ENCODE results near the gene CCDC40. TPM values are rescaled to one million over a fixed set of nuclear protein-coding genes. Genes with fewer than 3 reads are reported as not detected.

The CCDC40 gene
- total and polyA plus RNA-seq, 2 of the 13 experiments (the other 11 are each of a cell fraction or from before 2014, with no cell fraction given): 4.1 to 5.5 TPM

- TF ChIP-seq, protein P1, sequence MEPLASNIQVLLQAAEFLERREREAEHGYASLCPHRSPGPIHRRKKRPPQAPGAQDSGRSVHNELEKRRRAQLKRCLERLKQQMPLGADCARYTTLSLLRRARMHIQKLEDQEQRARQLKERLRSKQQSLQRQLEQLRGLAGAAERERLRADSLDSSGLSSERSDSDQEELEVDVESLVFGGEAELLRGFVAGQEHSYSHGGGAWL (CRISPR knock-in tag; IDR thresholded peaks at IDR 0.05): no peak
- TF ChIP-seq EHMT2 (IDR thresholded peaks at IDR 0.05; ENCODE audit: borderline replicate concordance, low read depth, low read length) (no peak), ZNF530 (CRISPR knock-in tag; IDR thresholded peaks at IDR 0.05; ENCODE audit: low read depth) (no peak), ZMYM4 (CRISPR knock-in tag; IDR thresholded peaks at IDR 0.05) (no peak), SP5 (CRISPR knock-in tag; IDR thresholded peaks at IDR 0.05; ENCODE audit: borderline replicate concordance, low read depth) (no peak), GLI4 (CRISPR knock-in tag; IDR thresholded peaks at IDR 0.05; ENCODE audit: borderline replicate concordance) (no peak), FOXK2 (IDR thresholded peaks at IDR 0.05) (no peak)
- TF ChIP-seq, protein P2, sequence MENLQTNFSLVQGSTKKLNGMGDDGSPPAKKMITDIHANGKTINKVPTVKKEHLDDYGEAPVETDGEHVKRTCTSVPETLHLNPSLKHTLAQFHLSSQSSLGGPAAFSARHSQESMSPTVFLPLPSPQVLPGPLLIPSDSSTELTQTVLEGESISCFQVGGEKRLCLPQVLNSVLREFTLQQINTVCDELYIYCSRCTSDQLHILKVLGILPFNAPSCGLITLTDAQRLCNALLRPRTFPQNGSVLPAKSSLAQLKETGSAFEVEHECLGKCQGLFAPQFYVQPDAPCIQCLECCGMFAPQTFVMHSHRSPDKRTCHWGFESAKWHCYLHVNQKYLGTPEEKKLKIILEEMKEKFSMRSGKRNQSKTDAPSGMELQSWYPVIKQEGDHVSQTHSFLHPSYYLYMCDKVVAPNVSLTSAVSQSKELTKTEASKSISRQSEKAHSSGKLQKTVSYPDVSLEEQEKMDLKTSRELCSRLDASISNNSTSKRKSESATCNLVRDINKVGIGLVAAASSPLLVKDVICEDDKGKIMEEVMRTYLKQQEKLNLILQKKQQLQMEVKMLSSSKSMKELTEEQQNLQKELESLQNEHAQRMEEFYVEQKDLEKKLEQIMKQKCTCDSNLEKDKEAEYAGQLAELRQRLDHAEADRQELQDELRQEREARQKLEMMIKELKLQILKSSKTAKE (CRISPR knock-in tag; IDR thresholded peaks at IDR 0.05; ENCODE audit: borderline replicate concordance): no peak
Measured at GRCh38 chr17:80103449-80104085, 67.1 kb downstream of the CCDC40 start.

More at GRCh38 chr17:80103449-80104085, 67.1 kb downstream of the CCDC40 start:
- no peak for ATAC-seq
- H3K36me3 ChIP-seq (replicated peaks in 1 of 2; ENCODE audit: control insufficient read depth in 1 of 2, insufficient read depth in 2 of 2, low read length in 2 of 2): no peaks in the 10 kb centered on the region; a peak in 1 of 5 replicates
- H2AFZ ChIP-seq (ENCODE audit: low read length): no peak overlapping the region
- H3K79me2 ChIP-seq (ENCODE audit: insufficient read depth, low read length): peaks cover 9% of the 10 kb centered on the region
- WGBS (ENCODE audit: low lambda C conversion rate): 92% methylated on average over 19 of the region's 19 CpGs
- no peak for DNase-seq (ENCODE audit: low spot score)
- ChIA-PET CTCF (ENCODE audit: low intra/inter-chr PET ratio, low total read pairs) (no interaction called here), POLR2A (no interaction called here)
- H3K9me3 ChIP-seq (ENCODE audit: low read length): no peaks in the 10 kb centered on the region
- FAIRE-seq: no peak
- intact Hi-C loops (cut with micrococcal nuclease; ENCODE audit: unreplicated experiment) (no loop called here), in situ Hi-C loops (cut with HindIII; ENCODE audit: extremely low pct_ligation_motif_present, low pct_unique_long_range_greater_than_20kb) (no loop called here)
- no peak overlapping the region for H3K9ac ChIP-seq (ENCODE audit: insufficient read depth, low read depth, low read length)
- H3K4me3 ChIP-seq (replicated peaks in 1 of 3; ENCODE audit: insufficient read depth in 1 of 3, low read depth in 2 of 3, low read length in 3 of 3): no peak overlapping the region
- no peak overlapping the region for H3K27ac ChIP-seq (ENCODE audit: extremely low read length, insufficient read depth, low read length)
- peaks cover 36% of the 10 kb centered on the region for H3K4me1 ChIP-seq (ENCODE audit: insufficient read depth, low read length)
- no peaks in the 10 kb centered on the region for H4K20me1 ChIP-seq (ENCODE audit: insufficient read depth, low read length)
- H3K27me3 ChIP-seq (ENCODE audit: control insufficient read depth in 1 of 2, insufficient read depth in 2 of 2, low read length in 2 of 2): peaks cover 0 to 11% of the 10 kb centered on the region in 2 experiments; a peak in 1 of 5 replicates
- H3K4me2 ChIP-seq (ENCODE audit: low read depth, low read length): peak overlapping the region; percentile 89; the same call in 1 of the 2 replicates
- BruUV-seq (replicated peaks): no TSS peak
